Mesendoderm (in vitro differentiated cells): ENCODE results near the gene FBXO27.

Experiments
- DNase-seq: peaks from one replicate; pipeline ENCODE4 v3.0.0; 2013
- H2AK5ac ChIP-seq: 2 replicates; pipeline ENCODE4 v1.6.1; 2013; ENCODE audit warnings: low read length, inconsistent platforms
- H2BK120ac ChIP-seq: 2 replicates; pipeline ENCODE4 v1.6.1; 2013; ENCODE audit warnings: low read depth, mild to moderate bottlenecking, low read length, moderate library complexity, mixed read lengths
- H2BK15ac ChIP-seq: replicated peaks from 2 replicates; pipeline ENCODE4 v1.6.1; 2013; ENCODE audit warnings: low read depth, mild to moderate bottlenecking, moderate library complexity
- H2BK5ac ChIP-seq: 2 replicates; pipeline ENCODE4 v1.6.1; 2013; ENCODE audit warnings: low read length, inconsistent platforms
- H3K18ac ChIP-seq: 2 replicates; pipeline ENCODE4 v1.6.1; 2013; ENCODE audit warnings: mild to moderate bottlenecking, low read length, mixed read lengths
- H3K23ac ChIP-seq: one replicate; pipeline ENCODE4 v1.6.1; 2013; ENCODE audit warnings: low read length
- H3K27ac ChIP-seq: 2 replicates; pipeline ENCODE4 v1.5.1; 2013; ENCODE audit warnings: low read depth, mild to moderate bottlenecking, inconsistent platforms, low read length, moderate library complexity
- H3K27me3 ChIP-seq: 2 replicates; pipeline ENCODE4 v1.6.1; 2013; ENCODE audit warnings: low read length, control low read depth, mild to moderate bottlenecking, inconsistent platforms; ENCODE audit not compliant: insufficient read depth, poor library complexity
- H3K36me3 ChIP-seq: 2 replicates; pipeline ENCODE4 v1.6.1; 2013; ENCODE audit warnings: low read length, inconsistent platforms; ENCODE audit not compliant: control insufficient read depth, insufficient read depth
- H3K4ac ChIP-seq: one replicate; pipeline ENCODE4 v1.6.1; 2013; ENCODE audit warnings: low read depth, mild to moderate bottlenecking, low read length, moderate library complexity
- H3K4me1 ChIP-seq: 2 replicates; pipeline ENCODE4 v1.6.1; 2013; ENCODE audit warnings: low read depth, low read length, inconsistent platforms; ENCODE audit not compliant: control insufficient read depth
- H3K4me2 ChIP-seq: 2 replicates; pipeline ENCODE4 v1.6.1; 2013; ENCODE audit warnings: low read length
- H3K4me3 ChIP-seq: 2 replicates; pipeline ENCODE4 v1.5.1; 2013; ENCODE audit warnings: mild to moderate bottlenecking, low read length
- H3K56ac ChIP-seq: one replicate; pipeline ENCODE4 v1.6.1; 2013; ENCODE audit warnings: low read length
- H3K79me1 ChIP-seq: 2 replicates; pipeline ENCODE4 v1.6.1; 2013; ENCODE audit warnings: low read length, inconsistent platforms
- H3K79me2 ChIP-seq: 2 replicates; pipeline ENCODE4 v1.6.1; 2013; ENCODE audit warnings: mild to moderate bottlenecking, low read length; ENCODE audit not compliant: control insufficient read depth, insufficient read depth
- H3K9ac ChIP-seq: 2 replicates; pipeline ENCODE4 v1.6.1; 2013; ENCODE audit warnings: low read length, inconsistent platforms
- H4K5ac ChIP-seq: one replicate; pipeline ENCODE4 v1.6.1; 2013; ENCODE audit warnings: low read length
- H4K8ac ChIP-seq: one replicate; pipeline ENCODE4 v1.6.1; 2013; ENCODE audit warnings: low read depth, mild to moderate bottlenecking, control low read depth, low read length, moderate library complexity
- WGBS: extraction: QIAGEN DNeasy Blood & Tissue Kit; methylation state at CpG from one replicate; pipeline ENCODE4 v1.1.7; 2013; ENCODE audit warnings: low lambda C conversion rate, missing lambda C conversion rate; ENCODE audit not compliant: insufficient coverage; ENCODE audit errors: extremely low coverage; 5-methylcytosine and 5-hydroxymethylcytosine counted together

FBXO27 gene

DNA sequence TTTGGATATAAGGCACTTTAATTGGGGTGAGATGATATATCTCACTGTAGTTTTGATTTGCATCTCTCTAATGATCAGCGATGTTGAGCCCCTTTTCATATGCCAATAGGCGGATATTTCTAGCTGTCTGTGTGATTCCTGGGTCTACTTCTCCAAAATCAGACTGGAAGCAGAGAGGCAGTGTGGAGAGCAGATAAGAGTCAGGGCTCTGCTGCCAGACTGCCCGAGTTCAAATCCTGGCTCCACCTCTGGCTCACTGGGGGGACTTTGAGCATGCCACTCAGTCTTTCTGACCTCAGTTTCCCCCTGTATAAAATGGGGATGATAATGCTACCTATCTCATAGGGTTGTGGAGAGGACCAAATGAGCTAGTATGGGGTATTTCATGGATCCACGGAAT, 27.8 kb upstream of the FBXO27 start:
- no peak overlapping the region for H3K18ac ChIP-seq
- no peak overlapping the region for H3K4me2 ChIP-seq
- H4K5ac ChIP-seq = no peak overlapping the region
- H3K79me1 ChIP-seq = no peaks in the 10 kb centered on the region
- H3K23ac ChIP-seq = no peak overlapping the region
- no peak for DNase-seq
- H3K27ac ChIP-seq = no peak overlapping the region
- no peak overlapping the region for H3K9ac ChIP-seq
- H3K36me3 ChIP-seq = no peaks in the 10 kb centered on the region
- H3K27me3 ChIP-seq = no peaks in the 10 kb centered on the region
- no peak overlapping the region for H3K56ac ChIP-seq
- H2BK15ac ChIP-seq = no peak overlapping the region
- H3K4me3 ChIP-seq = no peak overlapping the region
- no peaks in the 10 kb centered on the region for H3K79me2 ChIP-seq
- no CpG with 5 or more reads among the region's 4 CpGs for WGBS
- no peaks in the 10 kb centered on the region for H3K4me1 ChIP-seq
- no peak overlapping the region for H2AK5ac ChIP-seq
- no peak overlapping the region for H3K4ac ChIP-seq
- H2BK5ac ChIP-seq = no peak overlapping the region
- H2BK120ac ChIP-seq = no peak overlapping the region
- H4K8ac ChIP-seq = no peak overlapping the region

- DNase-seq = no peak
- Histone ChIP-seq H2BK15ac (no peak overlapping the region), H3K27ac (no peak overlapping the region), H3K4me3 (no peak overlapping the region), H2BK120ac (no peak overlapping the region), H3K4me2 (no peak overlapping the region), H3K56ac (no peak overlapping the region), H4K5ac (no peak overlapping the region), H3K4me1 (no peaks in the 10 kb centered on the region), H3K18ac (no peak overlapping the region), H2AK5ac (no peak overlapping the region), H3K36me3 (no peaks in the 10 kb centered on the region), H4K8ac (no peak overlapping the region), H3K4ac (no peak overlapping the region), H3K79me1 (no peaks in the 10 kb centered on the region), H3K27me3 (no peaks in the 10 kb centered on the region), H3K79me2 (no peaks in the 10 kb centered on the region), H3K9ac (no peak overlapping the region), H3K23ac (no peak overlapping the region), H2BK5ac (no peak overlapping the region)
Measured at GRCh38 chr19:39059302-39059701, 27.0 kb upstream of the FBXO27 start.

- Histone ChIP-seq H3K9ac (no peak overlapping the region), H4K5ac (no peak overlapping the region), H2BK120ac (no peak overlapping the region), H3K23ac (no peak overlapping the region), H3K56ac (no peak overlapping the region), H3K18ac (no peak overlapping the region), H3K4ac (no peak overlapping the region), H3K79me2 (no peaks in the 10 kb centered on the region), H3K4me3 (no peak overlapping the region), H3K4me2 (no peak overlapping the region), H3K27ac (no peak overlapping the region), H2BK15ac (no peak overlapping the region), H3K27me3 (no peaks in the 10 kb centered on the region), H3K36me3 (no peaks in the 10 kb centered on the region), H2AK5ac (no peak overlapping the region), H4K8ac (no peak overlapping the region), H3K4me1 (no peaks in the 10 kb centered on the region), H3K79me1 (no peaks in the 10 kb centered on the region), H2BK5ac (no peak overlapping the region)
- DNase-seq = no peak
- WGBS = no CpG with 5 or more reads among the region's 3 CpGs
Measured at GRCh38 chr19:39057615-39058014, 25.3 kb upstream of the FBXO27 start.

GRCh38 chr19:39054091-39054470, 21.7 kb upstream of the FBXO27 start:
- H3K27me3 ChIP-seq = no peaks in the 10 kb centered on the region
- no peak overlapping the region for H3K27ac ChIP-seq
- H2BK15ac ChIP-seq = no peak overlapping the region
- H4K8ac ChIP-seq = no peak overlapping the region
- no peak overlapping the region for H3K18ac ChIP-seq
- no peak overlapping the region for H3K9ac ChIP-seq
- H2AK5ac ChIP-seq = no peak overlapping the region
- H3K56ac ChIP-seq = no peak overlapping the region
- no peak overlapping the region for H3K4me3 ChIP-seq
- no peak overlapping the region for H3K4ac ChIP-seq
- no peak overlapping the region for H3K4me2 ChIP-seq
- no peak overlapping the region for H2BK5ac ChIP-seq
- H4K5ac ChIP-seq = no peak overlapping the region
- H3K23ac ChIP-seq = no peak overlapping the region
- no CpG with 5 or more reads among the region's 2 CpGs for WGBS
- H3K4me1 ChIP-seq = no peaks in the 10 kb centered on the region
- no peaks in the 10 kb centered on the region for H3K79me1 ChIP-seq
- no peak overlapping the region for H2BK120ac ChIP-seq
- DNase-seq = no peak
- H3K79me2 ChIP-seq = no peaks in the 10 kb centered on the region
- H3K36me3 ChIP-seq = no peaks in the 10 kb centered on the region

DNA sequence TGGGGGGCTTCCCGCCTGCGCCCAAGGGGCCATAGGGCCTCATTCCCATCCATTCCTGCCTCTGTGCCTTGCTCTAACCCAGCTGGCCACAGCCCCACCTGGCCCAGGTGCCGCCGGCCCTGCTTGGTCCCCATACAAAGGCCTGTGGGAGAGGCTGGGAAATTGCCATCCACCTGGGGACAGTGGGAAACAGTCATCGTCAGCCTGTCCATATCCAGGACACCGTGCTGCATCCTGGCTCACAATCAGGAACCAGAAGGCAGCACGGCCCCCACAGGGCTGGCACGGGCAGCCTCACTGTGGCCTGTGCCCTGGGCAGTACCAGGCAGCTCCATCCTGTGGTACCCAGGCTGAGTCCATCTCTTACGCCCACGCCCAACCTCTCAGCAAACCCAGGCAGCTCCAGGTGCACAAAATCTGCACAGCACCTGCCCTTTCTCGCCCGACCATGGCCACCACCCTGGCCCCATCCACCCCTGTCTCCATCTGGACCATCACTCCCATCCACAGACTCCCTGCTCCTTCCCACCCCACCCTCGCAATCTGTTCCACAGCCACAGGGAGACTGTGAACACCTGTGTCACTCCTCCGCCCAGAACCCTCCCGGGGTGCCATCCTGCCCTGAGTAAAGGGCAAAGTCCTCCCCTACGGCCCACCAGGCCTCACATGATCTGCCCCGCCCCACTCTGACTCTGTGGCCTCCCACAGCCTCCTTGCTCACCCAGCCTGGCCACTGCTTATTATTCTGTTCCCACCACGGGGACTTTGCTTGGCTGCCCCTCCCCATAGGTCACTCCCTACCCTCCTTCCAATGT, 21.1 kb upstream of the FBXO27 start:
- H3K9ac ChIP-seq = no peak overlapping the region
- H3K4me1 ChIP-seq = no peaks in the 10 kb centered on the region
- H3K27ac ChIP-seq = no peak overlapping the region
- H3K79me2 ChIP-seq = no peaks in the 10 kb centered on the region
- no peak overlapping the region for H4K5ac ChIP-seq
- H3K4me3 ChIP-seq = no peak overlapping the region
- no peak overlapping the region for H3K56ac ChIP-seq
- H2BK120ac ChIP-seq = no peak overlapping the region
- H3K18ac ChIP-seq = no peak overlapping the region
- no peak overlapping the region for H2BK5ac ChIP-seq
- no peak for DNase-seq
- no peak overlapping the region for H3K4me2 ChIP-seq
- no peaks in the 10 kb centered on the region for H3K79me1 ChIP-seq
- no peak overlapping the region for H2BK15ac ChIP-seq
- H3K23ac ChIP-seq = no peak overlapping the region
- H2AK5ac ChIP-seq = no peak overlapping the region
- H4K8ac ChIP-seq = no peak overlapping the region
- no peaks in the 10 kb centered on the region for H3K36me3 ChIP-seq
- H3K27me3 ChIP-seq = no peaks in the 10 kb centered on the region
- H3K4ac ChIP-seq = no peak overlapping the region
- no CpG with 5 or more reads among the region's 18 CpGs for WGBS

- WGBS = no CpG with 5 or more reads among the region's 9 CpGs
- H3K23ac ChIP-seq = no peak overlapping the region
- no peak overlapping the region for H4K8ac ChIP-seq
- H3K36me3 ChIP-seq = no peaks in the 10 kb centered on the region
- no peaks in the 10 kb centered on the region for H3K79me1 ChIP-seq
- no peak overlapping the region for H3K4ac ChIP-seq
- H3K4me2 ChIP-seq = no peak overlapping the region
- no peak for DNase-seq
- H3K4me1 ChIP-seq = no peaks in the 10 kb centered on the region
- no peak overlapping the region for H3K27ac ChIP-seq
- no peak overlapping the region for H2AK5ac ChIP-seq
- H2BK15ac ChIP-seq = no peak overlapping the region
- no peak overlapping the region for H4K5ac ChIP-seq
- H3K56ac ChIP-seq = no peak overlapping the region
- no peak overlapping the region for H3K4me3 ChIP-seq
- no peak overlapping the region for H3K9ac ChIP-seq
- H3K27me3 ChIP-seq = no peaks in the 10 kb centered on the region
- H3K18ac ChIP-seq = no peak overlapping the region
- no peak overlapping the region for H2BK120ac ChIP-seq
- no peaks in the 10 kb centered on the region for H3K79me2 ChIP-seq
- H2BK5ac ChIP-seq = no peak overlapping the region
Measured at GRCh38 chr19:39052846-39053245, 20.5 kb upstream of the FBXO27 start.
